HepG2 (cell line): ENCODE data around the gene SV2A. TPM values are rescaled to one million over a fixed set of nuclear protein-coding genes. Genes with fewer than 3 reads are reported as not detected.

ENCODE experiments used
- ATAC-seq: fragments of 200-7000 bp; cut with Tn5 transposase; 3 replicates; pipeline ENCODE4 v1.9.1; 2020; ENCODE audit warnings: mild to moderate bottlenecking, moderate library complexity
- BruUV-seq: library from RNA; stranded (reverse); fragments of 400-500 nt; replicated peaks from 2 replicates; lab custom pipeline; 2021; lab: Mats Ljungman, UMichigan
- CTCF ChIA-PET: fragments of 300-600 bp; formaldehyde crosslinking; extraction: SDS; loops from one replicate; lab custom pipeline; 2021; ENCODE audit warnings: low total read pairs, inconsistent platforms, low intra/inter-chr PET ratio; lab: Yijun Ruan, JAX
- POLR2A ChIA-PET: fragments of 350-600 bp; sonication (Branson Sonifier 250); formaldehyde crosslinking; loops from one replicate; lab custom pipeline; 2020; ENCODE audit warnings: antibody characterized with exemption, inconsistent platforms; lab: Yijun Ruan, JAX
- DNase-seq: peaks from one replicate; pipeline ENCODE4 v3.0.0-alpha.2; 2015; ENCODE audit warnings: low spot score
- FAIRE-seq: peaks from 3 replicates; lab custom pipeline; 2011; peaks lifted over from hg19 to GRCh38; lab: Jason Lieb, UNC
- H2AFZ ChIP-seq: one replicate; pipeline ENCODE4 v1.6.1; 2011; ENCODE audit warnings: low read length, inconsistent platforms
- H3K27ac ChIP-seq: fragments of 300-600 bp; 3 replicates; pipeline ENCODE4 v1.8.0; 2011; ENCODE audit warnings: mixed run types, mild to moderate bottlenecking, mixed read lengths, low read length, inconsistent platforms; ENCODE audit not compliant: insufficient read depth; ENCODE audit errors: extremely low read length
- H3K27me3 ChIP-seq, 2 experiments: fragments of 200-600 bp in 1 of 2; 2 replicates in 1 of 2; 3 replicates in 1 of 2; pipeline versions ENCODE4 v1.6.0 to v1.8.0; 2011; ENCODE audit warnings: low read length in 2 of 2, mild to moderate bottlenecking in 2 of 2, moderate library complexity in 2 of 2, inconsistent platforms in 1 of 2; ENCODE audit not compliant: insufficient read depth in 2 of 2, control insufficient read depth in 1 of 2
- H3K36me3 ChIP-seq, 2 experiments: fragments of 200-600 bp in 1 of 2; replicated peaks in 1 of 2; 2 replicates in 1 of 2; 3 replicates in 1 of 2; pipeline versions ENCODE4 v1.5.1 to v1.8.0; 2011; ENCODE audit warnings: low read length in 2 of 2, inconsistent platforms in 1 of 2; ENCODE audit not compliant: insufficient read depth in 2 of 2, control insufficient read depth in 1 of 2
- H3K4me1 ChIP-seq: 2 replicates; pipeline ENCODE4 v1.5.1; 2012; ENCODE audit warnings: low read length, inconsistent platforms; ENCODE audit not compliant: insufficient read depth
- H3K4me2 ChIP-seq: 2 replicates; pipeline ENCODE4 v1.6.0; 2011; ENCODE audit warnings: low read depth, low read length, inconsistent platforms
- H3K4me3 ChIP-seq, 3 experiments: fragments of 200-600 bp in 1 of 3; sonication (generic), shearing (Covaris generic) in 1 of 3; replicated peaks in 1 of 3; 2 replicates each; pipeline ENCODE4 v1.5.1; 2011 to 2016; ENCODE audit warnings: low read length in 3 of 3, inconsistent platforms in 2 of 3, low read depth in 2 of 3, mild to moderate bottlenecking in 2 of 3, control low read depth in 1 of 3, mixed read lengths in 1 of 3; ENCODE audit not compliant: insufficient read depth in 1 of 3
- H3K79me2 ChIP-seq: one replicate; pipeline ENCODE4 v1.6.1; 2011; ENCODE audit warnings: low read length, inconsistent platforms; ENCODE audit not compliant: insufficient read depth
- H3K9ac ChIP-seq: 2 replicates; pipeline ENCODE4 v1.6.0; 2011; ENCODE audit warnings: mild to moderate bottlenecking, low read depth, low read length, inconsistent platforms; ENCODE audit not compliant: insufficient read depth
- H3K9me3 ChIP-seq: 2 replicates; pipeline ENCODE4 v1.5.1; 2012; ENCODE audit warnings: mild to moderate bottlenecking, low read length
- H4K20me1 ChIP-seq: 2 replicates; pipeline ENCODE4 v1.6.0; 2011; ENCODE audit warnings: inconsistent platforms, mild to moderate bottlenecking, low read length, moderate library complexity; ENCODE audit not compliant: insufficient read depth
- CC2D1A ChIP-seq: sonication (generic); formaldehyde crosslinking; IDR thresholded peaks from 2 replicates; pipeline ENCODE4 v1.8.1; 2023; ENCODE audit warnings: mild to moderate bottlenecking, missing genetic modification reagents
- FIP1L1 ChIP-seq: fragments of 200-400 bp; formaldehyde crosslinking; IDR thresholded peaks from 2 replicates; pipeline ENCODE4 v1.6.1; 2018; ENCODE audit warnings: low read depth, mild to moderate bottlenecking, low read length, moderate library complexity, borderline replicate concordance; ENCODE audit not compliant: insufficient read depth
- REXO4 ChIP-seq: sonication (generic); formaldehyde crosslinking; IDR thresholded peaks from 2 replicates; pipeline ENCODE4 v1.8.0; 2022; ENCODE audit warnings: missing genetic modification reagents, mild to moderate bottlenecking, borderline replicate concordance
- ZBTB10 ChIP-seq: sonication (generic); formaldehyde crosslinking; IDR thresholded peaks from 2 replicates; pipeline ENCODE4 v1.4.0; 2020; ENCODE audit warnings: missing genetic modification reagents, borderline replicate concordance
- ZBTB34 ChIP-seq: sonication (generic); formaldehyde crosslinking; IDR thresholded peaks from 2 replicates; pipeline ENCODE4 v1.8.0; 2022; ENCODE audit warnings: mild to moderate bottlenecking, missing genetic modification reagents
- ZFP91 ChIP-seq: sonication (generic); formaldehyde crosslinking; IDR thresholded peaks from 2 replicates; pipeline ENCODE4 v1.9.0; 2022; ENCODE audit warnings: missing genetic modification reagents, mild to moderate bottlenecking, borderline replicate concordance
- ZGPAT ChIP-seq: IDR thresholded peaks from 2 replicates; pipeline ENCODE4 v1.6.1; 2016; ENCODE audit warnings: mild to moderate bottlenecking
- ZMYM4 ChIP-seq: sonication (generic); formaldehyde crosslinking; IDR thresholded peaks from 2 replicates; pipeline ENCODE4 v1.8.1; 2023; ENCODE audit warnings: mild to moderate bottlenecking, missing genetic modification reagents
- ZNF558 ChIP-seq: sonication (generic); formaldehyde crosslinking; IDR thresholded peaks from 2 replicates; pipeline ENCODE4 v1.9.0; 2022; ENCODE audit warnings: mild to moderate bottlenecking, missing genetic modification reagents, borderline replicate concordance
- ZNF574 ChIP-seq: sonication (generic); formaldehyde crosslinking; IDR thresholded peaks from 2 replicates; pipeline ENCODE4 v1.4.0; 2020; ENCODE audit warnings: missing genetic modification reagents
- ZNF619 ChIP-seq: sonication (generic); formaldehyde crosslinking; IDR thresholded peaks from 2 replicates; pipeline ENCODE4 v1.4.0; 2020; ENCODE audit warnings: mild to moderate bottlenecking, missing genetic modification reagents
- ZNF670 ChIP-seq: sonication (generic); formaldehyde crosslinking; IDR thresholded peaks from 2 replicates; pipeline ENCODE4 v1.8.0; 2022; ENCODE audit warnings: mild to moderate bottlenecking, missing genetic modification reagents, borderline replicate concordance
- ZNF772 ChIP-seq: sonication (generic); formaldehyde crosslinking; IDR thresholded peaks from 2 replicates; pipeline ENCODE4 v1.5.0; 2020; ENCODE audit warnings: mild to moderate bottlenecking, missing genetic modification reagents
- WGBS: methylation state at CpG from one replicate; pipeline ENCODE4 v1.1.6; 2017; ENCODE audit warnings: low lambda C conversion rate; 5-methylcytosine and 5-hydroxymethylcytosine counted together
- in situ Hi-C: cut with HindIII; loops from 2 replicates; pipeline ENCODE4 v1.10.0; 2017; ENCODE audit warnings: low pct_unique_long_range_greater_than_20kb; ENCODE audit not compliant: extremely low pct_ligation_motif_present
- intact Hi-C: fragments of 100-400 bp; cut with micrococcal nuclease; formaldehyde crosslinking; loops from one replicate; pipeline ENCODE4 v1.10.0; 2022; ENCODE audit not compliant: unreplicated experiment
- polyA plus RNA-seq, 8 experiments: library from polyadenylated mRNA; depleted of rRNA in 3 of 8; stranded (reverse) in 7 of 8; unstranded in 1 of 8; fragments of >200 nt; fragmentation: Illumina TruSeq in 4 of 8; extraction: Trizol in 4 of 8; gene quantifications; 2 replicates each; pipeline versions ENCODE4 v1.2.1 to v1.2.3, GENCODE V29; 2011 to 2016; ENCODE audit warnings: low read depth in 4 of 8, missing spikeins in 1 of 8, mixed read lengths in 1 of 8; ENCODE audit not compliant: insufficient read depth in 1 of 8
- total RNA-seq, 5 experiments: library from RNA; depleted of rRNA; stranded (reverse); fragments of >200 nt; fragmentation: Illumina TruSeq; extraction: Trizol; gene quantifications; 2 replicates each; pipeline ENCODE4 v1.2.3, GENCODE V29; 2016; ENCODE audit warnings: low read depth in 1 of 5

SV2A gene
- total and polyA plus RNA-seq, 2 of the 13 experiments (the other 11 are each of a cell fraction or from before 2014, with no cell fraction given): 0.84 to 1.9 TPM

- intact Hi-C loops: no loop called here
- TF ChIP-seq CC2D1A: no peak
- TF ChIP-seq ZMYM4 (CRISPR knock-in tag): no peak
- TF ChIP-seq ZNF558 (CRISPR knock-in tag): no peak
- TF ChIP-seq ZNF772 (CRISPR knock-in tag): no peak
- no peak for TF ChIP-seq ZNF670 (CRISPR knock-in tag)
- no peak for TF ChIP-seq ZBTB10
- TF ChIP-seq ZGPAT (CRISPR knock-in tag): no peak
- TF ChIP-seq ZNF619 (CRISPR knock-in tag): no peak
- TF ChIP-seq FIP1L1: no peak
- TF ChIP-seq ZBTB34 (CRISPR knock-in tag): no peak
- no peak for TF ChIP-seq ZNF574
- TF ChIP-seq ZFP91 (CRISPR knock-in tag): no peak
- TF ChIP-seq REXO4 (CRISPR knock-in tag): no peak
These were observed 40.3 kb downstream of the SV2A start for GRCh38 chr1:149877211-149877946.

More at GRCh38 chr1:149877211-149877946, 40.3 kb downstream of the SV2A start:
- FAIRE-seq (no peak), ATAC-seq (no peak), DNase-seq (no peak)
- POLR2A ChIA-PET: interaction anchor here (1.0 to 1.2 kb wide), 2 partner anchors 9 to 10 kb away, joined by 3 to 4 read pairs; a partner anchor contains a TSS
- Histone ChIP-seq H2AFZ (no peak overlapping the region), H3K9ac (no peak overlapping the region), H4K20me1 (no peaks in the 10 kb centered on the region), H3K4me3 (no peak overlapping the region), H3K36me3 (no peaks in the 10 kb centered on the region), H3K27me3 (no peaks in the 10 kb centered on the region), H3K79me2 (no peaks in the 10 kb centered on the region), H3K4me2 (no peak overlapping the region), H3K27ac (no peak overlapping the region), H3K4me1 (peaks cover 10% of the 10 kb centered on the region), H3K9me3 (no peaks in the 10 kb centered on the region)
- WGBS: 77% methylated on average over 5 of the region's 7 CpGs
- in situ Hi-C loops: no loop called here
- CTCF ChIA-PET: no interaction called here
- no TSS peak for BruUV-seq
